Stimulated activated memory B cell treated with anti-CD40 and anti-IgM and Interleukin-4, amounts not matched to agents 10 μg/mL and 1 μg/mL and 100 μg/mL, for 72 hours (primary cell): Measurements from ENCODE around the gene MRAP.
"Not testable (repeated sequence)": the region's sequence is repeated elsewhere in the genome, so short reads cannot be mapped to it uniquely, and the experiment has no call there.

Experiments
- ATAC-seq: fragments of 150-1000 bp; cut with Tn5 transposase; 2 replicates; pipeline ENCODE4 v1.10.0; 2021
- H3K27ac Mint-ChIP-seq: one replicate; pipeline ENCODE4 v1.8.0; 2022; ENCODE audit warnings: mild to moderate bottlenecking, mixed read lengths
- H3K27me3 Mint-ChIP-seq: one replicate; pipeline ENCODE4 v1.8.0; 2022; ENCODE audit warnings: mixed read lengths
- H3K36me3 Mint-ChIP-seq: one replicate; pipeline ENCODE4 v1.8.0; 2022; ENCODE audit warnings: mixed read lengths
- H3K4me1 Mint-ChIP-seq: one replicate; pipeline ENCODE4 v1.8.0; 2022; ENCODE audit warnings: mixed read lengths
- H3K4me3 Mint-ChIP-seq: one replicate; pipeline ENCODE4 v1.8.0; 2022; ENCODE audit warnings: mild to moderate bottlenecking, moderate library complexity, mixed read lengths
- H3K9me3 Mint-ChIP-seq: one replicate; pipeline ENCODE4 v1.8.0; 2022; ENCODE audit warnings: mixed read lengths

The MRAP gene

DNA sequence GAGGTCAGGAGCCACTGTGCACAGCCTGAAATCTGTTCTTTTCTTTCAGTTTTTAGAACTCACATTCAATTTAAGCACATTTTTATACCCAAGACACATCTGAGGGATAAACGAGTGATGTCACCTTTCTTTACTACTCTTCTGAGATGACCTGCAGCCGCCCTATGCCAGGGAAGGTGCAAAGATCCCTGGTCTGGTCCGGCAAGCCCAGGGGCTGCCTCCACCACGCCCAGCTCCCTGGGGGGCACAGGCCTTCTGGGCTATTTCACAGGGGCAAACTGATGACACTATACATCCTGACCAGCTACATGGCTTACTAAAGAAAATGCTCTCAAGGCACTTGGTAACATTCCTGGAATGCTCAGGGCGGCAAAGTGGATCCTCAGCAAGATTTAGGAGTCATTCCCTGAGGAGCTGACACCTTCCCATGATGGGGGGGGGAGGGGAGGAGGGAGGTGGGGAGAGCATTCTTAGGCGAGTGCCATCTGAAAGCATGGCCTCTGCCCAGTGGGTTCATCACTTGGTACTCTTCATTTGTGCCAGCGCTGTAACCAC lies 11.3 kb downstream of the MRAP start:
- Mint-ChIP-seq H3K4me1 (peaks cover 14% of the 10 kb centered on the region), H3K27ac (no peak overlapping the region), H3K4me3 (no peak overlapping the region), H3K9me3 (no peaks in the 10 kb centered on the region), H3K36me3 (peaks cover 74% of the 10 kb centered on the region), H3K27me3 (no peaks in the 10 kb centered on the region)
- no peak for ATAC-seq

DNA sequence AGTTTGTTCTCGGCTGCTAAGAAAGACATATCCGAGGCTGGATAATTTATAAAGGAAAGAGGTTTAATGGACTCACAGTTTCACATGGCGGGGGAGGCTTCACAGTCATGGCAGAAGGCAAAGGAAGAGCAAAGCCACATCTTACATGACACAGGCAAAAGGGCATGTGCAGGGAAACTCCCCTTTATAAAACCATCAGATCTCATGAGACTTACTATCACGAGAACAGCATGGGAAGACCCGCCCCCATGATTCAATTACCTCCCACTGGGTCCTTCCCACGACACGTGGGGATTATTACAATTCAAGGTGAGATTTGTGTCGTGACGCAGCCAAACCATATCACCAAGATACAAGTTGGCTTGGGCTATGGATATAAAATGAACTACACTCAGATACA lies 12.3 kb downstream of the MRAP start:
- H3K27ac Mint-ChIP-seq, ATAC-seq, H3K27me3 Mint-ChIP-seq, H3K4me3 Mint-ChIP-seq, H3K9me3 Mint-ChIP-seq: not testable (repeated sequence)
- Mint-ChIP-seq H3K36me3 (peaks cover 68% of the 10 kb centered on the region), H3K4me1 (peaks cover 14% of the 10 kb centered on the region)

DNA sequence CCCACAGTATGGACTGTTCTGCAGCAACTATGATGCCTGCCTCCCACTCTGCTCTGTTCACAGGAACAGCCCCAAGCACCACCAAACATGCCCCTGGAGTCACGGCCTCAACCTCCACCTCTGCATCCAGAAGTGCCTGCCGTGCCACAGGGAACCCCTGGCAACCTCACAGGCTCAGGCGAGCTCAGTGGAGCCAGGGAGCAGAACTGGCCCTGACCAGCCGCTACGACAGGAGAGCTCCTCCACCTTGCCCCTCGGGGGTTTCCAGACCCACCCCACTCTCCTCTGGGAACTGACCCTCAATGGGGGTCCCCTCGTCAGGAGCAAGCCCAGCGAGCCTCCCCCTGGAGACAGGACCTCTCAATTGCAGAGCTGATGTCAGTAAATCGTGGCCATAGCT lies 13.0 kb downstream of the MRAP start:
- H3K36me3 Mint-ChIP-seq = peaks cover 62% of the 10 kb centered on the region
- H3K4me1 Mint-ChIP-seq = peaks cover 14% of the 10 kb centered on the region
- no peaks in the 10 kb centered on the region for H3K27me3 Mint-ChIP-seq
- no peaks in the 10 kb centered on the region for H3K9me3 Mint-ChIP-seq
- no peak overlapping the region for H3K4me3 Mint-ChIP-seq
- peak overlapping the region; percentile 9 for H3K27ac Mint-ChIP-seq
- ATAC-seq = no peak

DNA sequence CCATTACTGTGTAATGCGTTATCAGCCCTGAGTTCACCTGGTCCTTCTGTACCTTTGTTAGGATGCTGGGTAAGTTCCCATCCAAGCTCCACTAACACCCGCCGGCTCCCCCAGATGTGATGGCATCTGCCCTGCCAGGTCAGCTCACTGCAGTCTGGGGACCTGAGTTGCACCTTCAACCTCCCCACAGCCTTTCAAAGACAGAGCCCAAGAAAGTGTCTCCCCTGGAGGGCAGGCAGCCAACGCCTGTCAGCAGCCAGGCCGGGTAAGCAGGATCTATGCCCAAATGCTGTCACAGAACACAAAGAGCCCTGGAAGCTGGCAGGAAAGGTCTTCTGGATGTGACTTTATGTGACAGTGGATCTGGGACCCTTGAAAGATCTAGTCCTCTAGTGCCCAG lies 13.7 kb downstream of the MRAP start:
- H3K4me1 Mint-ChIP-seq = peaks cover 14% of the 10 kb centered on the region
- no peak overlapping the region for H3K4me3 Mint-ChIP-seq
- no peaks in the 10 kb centered on the region for H3K27me3 Mint-ChIP-seq
- H3K36me3 Mint-ChIP-seq = peaks cover 62% of the 10 kb centered on the region
- ATAC-seq = no peak
- H3K27ac Mint-ChIP-seq = peak overlapping the region; percentile 9
- no peaks in the 10 kb centered on the region for H3K9me3 Mint-ChIP-seq

DNA sequence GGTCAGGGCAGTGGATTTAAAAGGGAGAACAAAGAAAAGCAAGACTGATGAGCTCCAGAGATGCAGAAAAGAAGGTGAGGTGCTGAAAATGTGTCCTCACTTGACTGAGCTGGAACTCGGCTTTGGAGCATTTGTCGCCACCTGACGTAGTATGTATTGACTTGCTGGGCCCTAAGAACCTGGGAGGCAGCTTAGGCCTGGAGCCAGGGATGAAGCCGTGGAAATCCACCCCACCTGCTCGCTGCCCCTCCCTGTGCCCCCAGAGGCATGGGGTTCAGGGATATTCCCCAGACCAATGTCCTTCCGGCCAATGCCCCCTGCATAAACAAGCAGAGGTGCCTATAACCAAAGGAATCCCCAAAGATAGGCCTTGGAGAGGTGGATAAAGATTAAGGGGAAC lies 14.3 kb downstream of the MRAP start:
- no peaks in the 10 kb centered on the region for H3K9me3 Mint-ChIP-seq
- peaks cover 67% of the 10 kb centered on the region for H3K36me3 Mint-ChIP-seq
- ATAC-seq = no peak

GRCh38 chr21:32314806-32315205 lies 16.2 kb downstream of the MRAP start:
- Mint-ChIP-seq H3K36me3 (peaks cover 70% of the 10 kb centered on the region), H3K27ac (no peak overlapping the region), H3K4me1 (peaks cover 14% of the 10 kb centered on the region), H3K4me3 (no peak overlapping the region), H3K27me3 (no peaks in the 10 kb centered on the region), H3K9me3 (no peaks in the 10 kb centered on the region)
- no peak for ATAC-seq

More for the DNA sequence above, 14.3 kb downstream of the MRAP start:
- Mint-ChIP-seq H3K27me3 (no peaks in the 10 kb centered on the region), H3K4me3 (no peak overlapping the region), H3K27ac (no peak overlapping the region), H3K4me1 (peaks cover 14% of the 10 kb centered on the region)

DNA sequence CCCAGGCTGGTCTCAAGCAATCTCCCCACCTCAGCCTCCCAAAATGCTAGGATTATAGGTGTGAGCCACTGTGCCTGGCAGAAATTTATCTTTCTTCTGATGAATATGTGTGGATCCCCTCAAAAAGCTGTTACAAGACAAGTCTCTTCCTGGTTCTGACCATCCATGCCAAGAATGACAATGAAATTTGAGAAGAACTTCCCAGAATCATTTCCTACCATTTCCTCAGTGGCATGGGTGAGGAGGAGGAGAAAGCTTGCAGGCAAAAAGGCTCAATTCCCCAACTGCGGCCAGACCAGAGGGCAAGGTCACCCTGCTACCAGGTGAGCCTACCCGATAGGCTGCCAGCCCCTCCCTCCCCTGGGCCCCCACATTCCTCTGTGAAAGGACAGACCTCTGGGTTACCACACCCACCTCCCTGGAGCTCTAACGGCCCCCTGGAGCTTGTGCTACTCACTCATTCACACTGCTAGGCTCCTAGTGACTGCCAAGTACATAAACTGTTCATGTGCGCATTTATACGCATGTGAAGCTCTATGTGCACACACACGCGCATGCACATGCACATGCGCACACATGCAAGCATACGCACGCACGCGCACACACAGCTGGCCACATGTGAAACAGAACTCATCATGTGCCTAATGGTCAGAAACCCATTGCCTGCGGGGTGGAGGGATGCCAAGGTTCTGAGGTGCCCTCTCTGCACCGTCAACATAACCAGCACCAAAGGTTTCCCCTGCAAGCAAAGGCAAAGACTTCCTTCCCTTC lies 17.0 kb downstream of the MRAP start:
- Mint-ChIP-seq H3K4me3 (no peak overlapping the region), H3K36me3 (peaks cover 76% of the 10 kb centered on the region), H3K27ac (no peak overlapping the region), H3K9me3 (no peaks in the 10 kb centered on the region), H3K4me1 (peaks cover 14% of the 10 kb centered on the region), H3K27me3 (no peaks in the 10 kb centered on the region)
- ATAC-seq = no peak

GRCh38 chr21:32316361-32317215 lies 17.9 kb downstream of the MRAP start:
- Mint-ChIP-seq H3K4me1 (peaks cover 5% of the 10 kb centered on the region), H3K27ac (no peak overlapping the region), H3K36me3 (peaks cover 76% of the 10 kb centered on the region), H3K4me3 (no peak overlapping the region), H3K9me3 (no peaks in the 10 kb centered on the region), H3K27me3 (no peaks in the 10 kb centered on the region)
- ATAC-seq = no peak

GRCh38 chr21:32317726-32318125 lies 19.1 kb downstream of the MRAP start:
- H3K36me3 Mint-ChIP-seq = peaks cover 77% of the 10 kb centered on the region
- no peaks in the 10 kb centered on the region for H3K4me1 Mint-ChIP-seq
- no peak overlapping the region for H3K4me3 Mint-ChIP-seq
- ATAC-seq = no peak
- no peak overlapping the region for H3K27ac Mint-ChIP-seq
- H3K27me3 Mint-ChIP-seq = no peaks in the 10 kb centered on the region
- no peaks in the 10 kb centered on the region for H3K9me3 Mint-ChIP-seq

GRCh38 chr21:32319012-32319411 lies 20.4 kb downstream of the MRAP start:
- H3K9me3 Mint-ChIP-seq = no peaks in the 10 kb centered on the region

GRCh38 chr21:32320059-32320458 lies 21.4 kb downstream of the MRAP start:
- no peak overlapping the region for H3K4me3 Mint-ChIP-seq
- H3K36me3 Mint-ChIP-seq = peaks cover 74% of the 10 kb centered on the region
- H3K9me3 Mint-ChIP-seq = no peaks in the 10 kb centered on the region
- no peak for ATAC-seq
- H3K27me3 Mint-ChIP-seq = no peaks in the 10 kb centered on the region
- H3K4me1 Mint-ChIP-seq = no peaks in the 10 kb centered on the region
- no peak overlapping the region for H3K27ac Mint-ChIP-seq

More at GRCh38 chr21:32319012-32319411, 20.4 kb downstream of the MRAP start:
- ATAC-seq = no peak
- no peak overlapping the region for H3K27ac Mint-ChIP-seq
- peaks cover 73% of the 10 kb centered on the region for H3K36me3 Mint-ChIP-seq
- H3K4me1 Mint-ChIP-seq = no peaks in the 10 kb centered on the region
- H3K27me3 Mint-ChIP-seq = no peaks in the 10 kb centered on the region
- no peak overlapping the region for H3K4me3 Mint-ChIP-seq

DNA sequence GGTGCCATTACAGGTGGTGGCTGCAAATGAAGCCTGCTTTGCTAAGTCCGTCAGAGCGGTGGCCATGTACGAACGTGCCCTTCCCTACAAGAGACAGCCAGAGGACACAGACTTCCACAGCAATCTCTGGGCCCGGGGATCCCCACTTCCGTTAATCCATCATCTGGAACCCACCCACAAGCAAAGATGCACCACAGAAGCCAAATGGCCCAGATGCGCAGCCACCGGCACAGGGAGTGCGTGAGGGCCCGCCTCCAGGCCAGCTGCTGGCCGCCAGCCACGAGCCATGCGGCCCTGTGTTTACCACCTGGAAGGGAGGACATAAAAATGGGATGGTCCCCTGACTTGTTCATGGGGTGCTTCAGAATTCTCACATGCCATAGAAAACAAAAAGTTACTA lies 22.1 kb downstream of the MRAP start:
- H3K27ac Mint-ChIP-seq = no peak overlapping the region
- H3K27me3 Mint-ChIP-seq = no peaks in the 10 kb centered on the region
- H3K36me3 Mint-ChIP-seq = peaks cover 81% of the 10 kb centered on the region
- no peak for ATAC-seq
- no peak overlapping the region for H3K4me3 Mint-ChIP-seq
- no peaks in the 10 kb centered on the region for H3K4me1 Mint-ChIP-seq
- no peaks in the 10 kb centered on the region for H3K9me3 Mint-ChIP-seq

GRCh38 chr21:32321480-32321879 lies 22.8 kb downstream of the MRAP start:
- Mint-ChIP-seq H3K36me3 (peaks cover 88% of the 10 kb centered on the region), H3K4me3 (no peak overlapping the region), H3K4me1 (no peaks in the 10 kb centered on the region), H3K27ac (no peak overlapping the region), H3K27me3 (no peaks in the 10 kb centered on the region), H3K9me3 (no peaks in the 10 kb centered on the region)
- ATAC-seq = no peak

GRCh38 chr21:32322103-32322502 lies 23.4 kb downstream of the MRAP start:
- ATAC-seq = no peak
- Mint-ChIP-seq H3K27ac (no peak overlapping the region), H3K4me3 (no peak overlapping the region), H3K9me3 (no peaks in the 10 kb centered on the region), H3K4me1 (no peaks in the 10 kb centered on the region), H3K36me3 (peaks cover 91% of the 10 kb centered on the region), H3K27me3 (no peaks in the 10 kb centered on the region)

GRCh38 chr21:32322676-32323075 lies 24.0 kb downstream of the MRAP start:
- Mint-ChIP-seq H3K4me3 (no peak overlapping the region), H3K4me1 (no peaks in the 10 kb centered on the region), H3K9me3 (no peaks in the 10 kb centered on the region), H3K36me3 (peaks cover 91% of the 10 kb centered on the region), H3K27me3 (no peaks in the 10 kb centered on the region), H3K27ac (no peak overlapping the region)
- no peak for ATAC-seq
